Kidney (tissue), 14 donors: ENCODE data around the gene CHMP6. TPM values are rescaled to one million over a fixed set of nuclear protein-coding genes. Genes with fewer than 3 reads are reported as not detected.
A peak's percentile ranks its signal among the peaks of the same experiment; 100 is the strongest.

ENCODE experiments used
- DNase-seq, 5 donors: peaks; one replicate each; pipeline ENCODE4 v3.0.0-alpha.2; 2013 to 2020
- FAIRE-seq: peaks from 2 replicates; lab custom pipeline; 2012; peaks lifted over from hg19 to GRCh38; lab: Jason Lieb, UNC
- H3K27ac ChIP-seq, 2 donors: one replicate each; pipeline ENCODE4 v1.7.0; 2013; ENCODE audit warnings: low read depth in 2 of 2, low read length in 2 of 2, inconsistent platforms in 1 of 2
- H3K27me3 ChIP-seq: one replicate; pipeline ENCODE4 v1.7.1; 2013; ENCODE audit warnings: low read length, inconsistent platforms; ENCODE audit not compliant: control insufficient read depth, insufficient read depth
- H3K36me3 ChIP-seq, 3 donors: one replicate each; pipeline versions ENCODE4 v1.7.0 to v1.7.1; 2013; ENCODE audit warnings: low read length in 3 of 3, control low read depth in 1 of 3, inconsistent platforms in 1 of 3; ENCODE audit not compliant: insufficient read depth in 3 of 3, control insufficient read depth in 2 of 3
- H3K4me1 ChIP-seq, 3 donors: one replicate each; pipeline versions ENCODE4 v1.7.0 to v1.7.1; 2013; ENCODE audit warnings: low read length in 3 of 3, inconsistent platforms in 1 of 3, low read depth in 1 of 3; ENCODE audit not compliant: control insufficient read depth in 2 of 3, insufficient read depth in 2 of 3
- H3K4me3 ChIP-seq, 3 donors: one replicate each; pipeline versions ENCODE4 v1.7.0 to v1.8.1; 2013; ENCODE audit warnings: low read length in 3 of 3, control low read depth in 1 of 3, inconsistent platforms in 1 of 3
- H3K9ac ChIP-seq, 3 donors: one replicate each; pipeline versions ENCODE4 v1.7.0 to v1.7.1; 2013; ENCODE audit warnings: low read length in 3 of 3, control low read depth in 1 of 3, inconsistent platforms in 1 of 3
- H3K9me3 ChIP-seq, 3 donors: one replicate each; pipeline versions ENCODE4 v1.7.0 to v1.7.1; 2013; ENCODE audit warnings: low read length in 3 of 3, control low read depth in 1 of 3, inconsistent platforms in 1 of 3; ENCODE audit not compliant: control insufficient read depth in 2 of 3, insufficient read depth in 1 of 3
- intact Hi-C: fragments of 100-400 bp; cut with DNase I; formaldehyde crosslinking; loops from one replicate; pipeline ENCODE4 v1.11.1; 2022
- polyA plus RNA-seq: library from polyadenylated mRNA; stranded (reverse); fragments of 350-450 nt; fragmentation: Illumina TruSeq; extraction: RNeasy Lipid Tissue Mini Kit (QIAGEN cat#74804); gene quantifications from one replicate; pipeline ENCODE4 v1.2.3, GENCODE V29; 2014; ENCODE audit warnings: low read depth, low replicate concordance; ENCODE audit not compliant: insufficient read depth
- total RNA-seq: library from RNA; stranded (reverse); fragmentation: NEBNext Ultra II Directional; extraction: Animal tissue kit (Norgen Biotek cat#: 25700); gene quantifications from one replicate; pipeline ENCODE4 v1.2.1, GENCODE V29; 2021
- TF ChIP-seq, protein P1 (sequence below): IDR thresholded peaks from 3 replicates; pipeline ENCODE4 v1.5.1; 2012; ENCODE audit warnings: mild to moderate bottlenecking, moderate library complexity, borderline replicate concordance; ENCODE audit not compliant: insufficient read depth; ENCODE audit errors: extremely low read depth
- donor health status: control.
- donor health status: control.
- donor health status: control.
- donor health status: control.
- donor health status: control.
- donor health status: DM: yes; HTN: yes; CAD: no.
- donor health status: Normal renal cell carcinoma (clear cell type).

CHMP6 gene
- total and polyA plus RNA-seq, 2 donors from 2014 or later = 28.0 to 34.1 TPM

GRCh38 chr17:81019563-81020442 lies 28.2 kb downstream of the CHMP6 start:
- intact Hi-C loops = no loop called here
- Histone ChIP-seq H3K4me3 (no peak overlapping the region), H3K27ac (no peak overlapping the region), H3K36me3 (no peaks in the 10 kb centered on the region), H3K9me3 (no peaks in the 10 kb centered on the region), H3K4me1 (peaks cover 0 to 13% (median 0%) of the 10 kb centered on the region in 3 donors), H3K27me3 (no peaks in the 10 kb centered on the region), H3K9ac (no peak overlapping the region)
- TF ChIP-seq, protein P1, sequence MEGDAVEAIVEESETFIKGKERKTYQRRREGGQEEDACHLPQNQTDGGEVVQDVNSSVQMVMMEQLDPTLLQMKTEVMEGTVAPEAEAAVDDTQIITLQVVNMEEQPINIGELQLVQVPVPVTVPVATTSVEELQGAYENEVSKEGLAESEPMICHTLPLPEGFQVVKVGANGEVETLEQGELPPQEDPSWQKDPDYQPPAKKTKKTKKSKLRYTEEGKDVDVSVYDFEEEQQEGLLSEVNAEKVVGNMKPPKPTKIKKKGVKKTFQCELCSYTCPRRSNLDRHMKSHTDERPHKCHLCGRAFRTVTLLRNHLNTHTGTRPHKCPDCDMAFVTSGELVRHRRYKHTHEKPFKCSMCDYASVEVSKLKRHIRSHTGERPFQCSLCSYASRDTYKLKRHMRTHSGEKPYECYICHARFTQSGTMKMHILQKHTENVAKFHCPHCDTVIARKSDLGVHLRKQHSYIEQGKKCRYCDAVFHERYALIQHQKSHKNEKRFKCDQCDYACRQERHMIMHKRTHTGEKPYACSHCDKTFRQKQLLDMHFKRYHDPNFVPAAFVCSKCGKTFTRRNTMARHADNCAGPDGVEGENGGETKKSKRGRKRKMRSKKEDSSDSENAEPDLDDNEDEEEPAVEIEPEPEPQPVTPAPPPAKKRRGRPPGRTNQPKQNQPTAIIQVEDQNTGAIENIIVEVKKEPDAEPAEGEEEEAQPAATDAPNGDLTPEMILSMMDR = no peak
- DNase-seq (peak in 1 of 5 donors; percentile 58), FAIRE-seq (no peak)

GRCh38 chr17:81020443-81020766 lies 28.8 kb downstream of the CHMP6 start:
- intact Hi-C loops = no loop called here
- no peaks in the 10 kb centered on the region for H3K27me3 ChIP-seq
- TF ChIP-seq, protein P1 = no peak
- H3K4me1 ChIP-seq = peaks cover 0 to 13% (median 0%) of the 10 kb centered on the region in 3 donors
- H3K36me3 ChIP-seq = no peaks in the 10 kb centered on the region
- H3K27ac ChIP-seq = no peak overlapping the region
- no peak overlapping the region for H3K4me3 ChIP-seq
- no peak overlapping the region for H3K9ac ChIP-seq
- no peaks in the 10 kb centered on the region for H3K9me3 ChIP-seq
- peak in 1 of 5 donors; percentile 54 for DNase-seq
- no peak for FAIRE-seq

- Histone ChIP-seq H3K9ac (no peak overlapping the region), H3K27ac (no peak overlapping the region), H3K4me3 (no peak overlapping the region), H3K27me3 (no peaks in the 10 kb centered on the region), H3K4me1 (peaks cover 0 to 13% (median 0%) of the 10 kb centered on the region in 3 donors), H3K9me3 (no peaks in the 10 kb centered on the region), H3K36me3 (no peaks in the 10 kb centered on the region)
- TF ChIP-seq, protein P1 = no peak
- FAIRE-seq (no peak), DNase-seq (peak in 1 of 5 donors; percentile 82)
- intact Hi-C loops = no loop called here
These were observed 29.3 kb downstream of the CHMP6 start for GRCh38 chr17:81020767-81021497.
